ENCODE measurements around the gene ATL3.
"Not testable (repeated sequence)": the region's sequence is repeated elsewhere in the genome, so short reads cannot be mapped to it uniquely, and the experiment has no call there.

DNA sequence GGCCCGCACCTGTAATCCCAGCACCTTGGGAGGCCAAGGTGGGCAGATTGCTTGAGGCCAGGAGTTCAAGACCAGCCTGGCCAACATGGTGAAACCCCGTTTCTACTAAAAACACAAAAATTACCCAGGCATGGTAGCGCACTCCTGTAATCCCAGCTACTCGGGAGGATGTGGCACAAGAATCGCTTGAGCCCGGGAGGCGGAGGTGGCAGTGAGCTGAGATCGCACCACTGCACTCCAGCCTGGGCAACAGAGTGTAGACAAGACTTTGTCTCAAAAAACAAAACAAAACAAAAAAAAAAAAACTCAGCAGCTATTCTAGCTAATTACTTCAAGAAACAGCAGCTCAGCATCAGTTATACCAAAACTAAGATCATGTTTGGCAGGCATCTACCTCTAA lies 32.7 kb downstream of the ATL3 start:
- TF ChIP-seq, protein P1, sequence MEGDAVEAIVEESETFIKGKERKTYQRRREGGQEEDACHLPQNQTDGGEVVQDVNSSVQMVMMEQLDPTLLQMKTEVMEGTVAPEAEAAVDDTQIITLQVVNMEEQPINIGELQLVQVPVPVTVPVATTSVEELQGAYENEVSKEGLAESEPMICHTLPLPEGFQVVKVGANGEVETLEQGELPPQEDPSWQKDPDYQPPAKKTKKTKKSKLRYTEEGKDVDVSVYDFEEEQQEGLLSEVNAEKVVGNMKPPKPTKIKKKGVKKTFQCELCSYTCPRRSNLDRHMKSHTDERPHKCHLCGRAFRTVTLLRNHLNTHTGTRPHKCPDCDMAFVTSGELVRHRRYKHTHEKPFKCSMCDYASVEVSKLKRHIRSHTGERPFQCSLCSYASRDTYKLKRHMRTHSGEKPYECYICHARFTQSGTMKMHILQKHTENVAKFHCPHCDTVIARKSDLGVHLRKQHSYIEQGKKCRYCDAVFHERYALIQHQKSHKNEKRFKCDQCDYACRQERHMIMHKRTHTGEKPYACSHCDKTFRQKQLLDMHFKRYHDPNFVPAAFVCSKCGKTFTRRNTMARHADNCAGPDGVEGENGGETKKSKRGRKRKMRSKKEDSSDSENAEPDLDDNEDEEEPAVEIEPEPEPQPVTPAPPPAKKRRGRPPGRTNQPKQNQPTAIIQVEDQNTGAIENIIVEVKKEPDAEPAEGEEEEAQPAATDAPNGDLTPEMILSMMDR (IDR thresholded peaks at IDR 0.05; ENCODE audit: poor library complexity, severe bottlenecking) = not testable (repeated sequence)
- TF ChIP-seq TAF1 (IDR thresholded peaks at IDR 0.05; ENCODE audit: low read depth); EZH2 (IDR thresholded peaks at IDR 0.05; ENCODE audit: borderline replicate concordance, insufficient read depth, low read length, poor library complexity, severe bottlenecking); MXI1 (conservative IDR thresholded peaks at IDR 0.05; ENCODE audit: poor library complexity, severe bottlenecking); POLR2AphosphoS5 (IDR thresholded peaks at IDR 0.05); SMC3 (conservative IDR thresholded peaks at IDR 0.05; ENCODE audit: poor library complexity): not testable (repeated sequence)

Data from neural cell (in vitro differentiated cells).